HG03280 (cell line): Measurements from ENCODE around the gene MAST4.

Experiments used
- ATAC-seq: cut with Tn5 transposase; IDR thresholded peaks from one replicate; pipeline ENCODE4 v1.9.1; 2021; ENCODE audit warnings: mild to moderate bottlenecking, moderate library complexity; ENCODE audit not compliant: unreplicated experiment

MAST4 gene

GRCh38 chr5:67142816-67143215, 546.6 kb downstream of the MAST4 start:
- no peak for ATAC-seq

- ATAC-seq = no peak
Observed at GRCh38 chr5:67143549-67143948, 547.4 kb downstream of the MAST4 start.

GRCh38 chr5:67144183-67144639, 548.0 kb downstream of the MAST4 start:
- ATAC-seq = no peak

- no peak for ATAC-seq
Observed at GRCh38 chr5:67146574-67146973, 550.4 kb downstream of the MAST4 start.

- no peak for ATAC-seq
Observed at GRCh38 chr5:67146981-67147380, 550.8 kb downstream of the MAST4 start.

- ATAC-seq = no peak
Observed at GRCh38 chr5:67147760-67148159, 551.6 kb downstream of the MAST4 start.

GRCh38 chr5:67149057-67149950, 553.1 kb downstream of the MAST4 start:
- ATAC-seq = no peak

GRCh38 chr5:67149951-67150523, 553.8 kb downstream of the MAST4 start:
- no peak for ATAC-seq

GRCh38 chr5:67152400-67152799, 556.2 kb downstream of the MAST4 start:
- no peak for ATAC-seq

- no peak for ATAC-seq
Observed at GRCh38 chr5:67153292-67153691, 557.1 kb downstream of the MAST4 start.

GRCh38 chr5:67154556-67155206, 558.5 kb downstream of the MAST4 start:
- ATAC-seq = no peak

- peak; percentile 65 for ATAC-seq
Observed at GRCh38 chr5:67156976-67157583, 560.9 kb downstream of the MAST4 start.

GRCh38 chr5:67160272-67160671, 564.1 kb downstream of the MAST4 start:
- no peak for ATAC-seq

GRCh38 chr5:67160985-67161384, 564.8 kb downstream of the MAST4 start:
- ATAC-seq = no peak

GRCh38 chr5:67161767-67162166, 565.6 kb downstream of the MAST4 start:
- ATAC-seq = no peak

GRCh38 chr5:67163231-67163756, 567.1 kb downstream of the MAST4 start:
- ATAC-seq = no peak

- no peak for ATAC-seq
Observed at GRCh38 chr5:67163863-67164595, 567.8 kb downstream of the MAST4 start.

- ATAC-seq = no peak
Observed at GRCh38 chr5:67164856-67165525, 568.8 kb downstream of the MAST4 start.

- ATAC-seq = peak; percentile 86
Observed at GRCh38 chr5:67165526-67166459, 569.6 kb downstream of the MAST4 start.
